Esophagus muscularis mucosa (tissue), 4 donors: Measurements from ENCODE around the gene PARD3B. TPM values are rescaled to one million over a fixed set of nuclear protein-coding genes. Genes with fewer than 3 reads are reported as not detected.

Experiments used
- DNase-seq: peaks from one replicate; pipeline ENCODE4 v3.0.0-alpha.2; 2017; ENCODE audit errors: extremely low spot score
- H3K27ac ChIP-seq, 4 donors: fragments of 200-600 bp; sonication (generic); replicated peaks in 1 of 4; 1 replicate in 3 of 4; 2 replicates in 1 of 4; pipeline ENCODE4 v1.5.1; 2016 to 2019; ENCODE audit warnings: mild to moderate bottlenecking in 1 of 4
- H3K27me3 ChIP-seq, 4 donors: fragments of 200-600 bp; sonication (generic); one replicate each; pipeline versions ENCODE4 v1.5.1 to v1.6.0; 2016 to 2019
- H3K36me3 ChIP-seq, 4 donors: fragments of 200-600 bp; sonication (generic); one replicate each; pipeline ENCODE4 v1.5.1; 2016 to 2019
- H3K4me1 ChIP-seq, 4 donors: fragments of 200-600 bp; sonication (generic); one replicate each; pipeline ENCODE4 v1.5.1; 2016 to 2019
- H3K4me3 ChIP-seq, 4 donors: fragments of 200-600 bp; sonication (generic); 1 replicate in 2 of 4; 2 replicates in 2 of 4; pipeline ENCODE4 v1.5.1; 2016 to 2019; ENCODE audit warnings: mild to moderate bottlenecking in 4 of 4, moderate library complexity in 1 of 4
- H3K9me3 ChIP-seq, 4 donors: fragments of 200-600 bp; sonication (generic); 1 replicate in 3 of 4; 2 replicates in 1 of 4; pipeline ENCODE4 v1.5.1; 2016 to 2019
- CTCF ChIP-seq, 3 experiments: fragments of 200-600 bp in 2 of 3; fragments of 450-650 bp in 1 of 3; sonication (generic) in 2 of 3; IDR thresholded peaks; one replicate each; pipeline ENCODE4 v1.5.1; 2017 to 2019; ENCODE audit warnings: antibody characterized with exemption in 3 of 3, mild to moderate bottlenecking in 2 of 3, moderate library complexity in 1 of 3
- EP300 ChIP-seq: sonication (generic); formaldehyde crosslinking; IDR thresholded peaks from one replicate; pipeline ENCODE4 v1.6.1; 2017; ENCODE audit warnings: antibody characterized with exemption
- POLR2A ChIP-seq: fragments of 450-650 bp; IDR thresholded peaks from one replicate; pipeline ENCODE4 v1.6.1; 2017; ENCODE audit warnings: antibody characterized with exemption, moderate library complexity, mild to moderate bottlenecking, low read depth
- POLR2AphosphoS5 ChIP-seq, 2 donors: sonication (generic); formaldehyde crosslinking; IDR thresholded peaks; one replicate each; pipeline ENCODE4 v1.6.1; 2017; ENCODE audit warnings: antibody characterized with exemption in 2 of 2
- WGBS: methylation state at CpG from one replicate; pipeline ENCODE4 v1.1.5; 2018; 5-methylcytosine and 5-hydroxymethylcytosine counted together
- intact Hi-C: fragments of 100-400 bp; cut with DNase I; formaldehyde crosslinking; loops from one replicate; pipeline ENCODE4 v1.15.1; 2023
- total RNA-seq, 4 donors: library from RNA; depleted of rRNA; stranded (reverse); fragments of >200 nt; gene quantifications; one replicate each; pipeline versions ENCODE4 v1.1.0 to v1.2.1, GENCODE V29; 2016

The PARD3B gene
- total RNA-seq, 4 donors from 2014 or later: 24.2 to 40.8 (median 32.5) TPM

DNA sequence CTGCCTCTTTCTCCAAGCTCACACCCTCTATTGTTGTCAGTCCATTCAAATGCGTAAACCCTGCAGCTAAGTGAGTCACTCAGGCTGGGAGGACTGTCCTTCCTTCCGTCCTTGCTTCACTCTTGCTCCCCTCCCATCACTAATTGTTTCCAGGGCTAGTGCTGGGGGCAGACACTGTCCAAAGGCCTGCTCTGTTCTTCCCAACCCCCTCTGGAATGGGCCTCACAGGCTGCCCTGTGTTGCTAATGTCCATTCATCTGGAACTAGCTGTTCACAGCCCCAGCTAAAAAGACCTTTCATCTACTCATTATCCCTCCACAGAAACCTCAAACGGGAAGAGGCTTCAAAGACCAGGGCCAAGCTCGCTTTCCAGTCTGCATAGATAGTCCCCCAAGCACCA lies 1105.2 kb downstream of the PARD3B start:
- TF ChIP-seq POLR2A (no peak), POLR2AphosphoS5 (IDR thresholded peaks at IDR 0.05) (no peak), CTCF (IDR thresholded peaks at IDR 0.05) (no peak), EP300 (no peak)
- Histone ChIP-seq H3K9me3 (no peaks in the 10 kb centered on the region), H3K4me3 (no peak overlapping the region), H3K4me1 (no peaks in the 10 kb centered on the region), H3K36me3 (no peaks in the 10 kb centered on the region), H3K27ac (no peak overlapping the region), H3K27me3 (no peaks in the 10 kb centered on the region)
- no peak for DNase-seq
- intact Hi-C loops: no loop called here
- WGBS: 85% methylated on average over 4 of the region's 4 CpGs

DNA sequence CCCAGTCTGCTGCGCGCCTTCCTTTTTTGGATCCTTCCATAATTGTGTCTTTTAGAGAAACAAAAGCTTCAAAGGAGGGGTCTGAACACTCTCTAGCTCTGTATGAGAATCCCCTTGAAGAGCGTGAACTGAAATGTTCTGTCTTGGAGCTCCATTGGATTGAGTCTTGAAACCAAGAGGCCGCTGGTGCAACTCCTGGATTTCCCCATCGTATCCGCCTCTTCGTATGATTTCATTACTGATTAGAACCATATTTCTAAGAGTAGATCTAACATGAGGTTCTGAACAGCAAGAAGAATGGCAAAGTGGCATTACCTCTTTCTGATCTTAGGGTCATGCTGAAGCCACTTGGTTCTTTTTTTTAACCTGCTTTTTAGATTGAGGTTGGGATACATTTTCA lies 1105.7 kb downstream of the PARD3B start:
- 99% methylated on average over 7 of the region's 7 CpGs for WGBS
- TF ChIP-seq POLR2AphosphoS5 (IDR thresholded peaks at IDR 0.05) (no peak), CTCF (IDR thresholded peaks at IDR 0.05) (no peak), EP300 (no peak), POLR2A (no peak)

GRCh38 chr2:205651719-205652118 lies 1106.4 kb downstream of the PARD3B start:
- Histone ChIP-seq H3K27ac (no peak overlapping the region), H3K9me3 (no peaks in the 10 kb centered on the region), H3K36me3 (no peaks in the 10 kb centered on the region), H3K4me3 (no peak overlapping the region), H3K27me3 (no peaks in the 10 kb centered on the region), H3K4me1 (peaks cover 0 to 5% (median 2%) of the 10 kb centered on the region in 4 donors)
- intact Hi-C loops: no loop called here
- 0% methylated on average over 1 of the region's 1 CpG for WGBS
- no peak for DNase-seq
- no peak for TF ChIP-seq CTCF (IDR thresholded peaks at IDR 0.05)
- TF ChIP-seq POLR2A: no peak
- TF ChIP-seq EP300: no peak
- TF ChIP-seq POLR2AphosphoS5 (IDR thresholded peaks at IDR 0.05): no peak

More for the DNA sequence above, 1105.7 kb downstream of the PARD3B start:
- Histone ChIP-seq H3K27ac (no peak overlapping the region), H3K36me3 (no peaks in the 10 kb centered on the region), H3K27me3 (no peaks in the 10 kb centered on the region), H3K4me3 (no peak overlapping the region), H3K9me3 (no peaks in the 10 kb centered on the region), H3K4me1 (no peaks in the 10 kb centered on the region)
- DNase-seq: no peak
- intact Hi-C loops: no loop called here

DNA sequence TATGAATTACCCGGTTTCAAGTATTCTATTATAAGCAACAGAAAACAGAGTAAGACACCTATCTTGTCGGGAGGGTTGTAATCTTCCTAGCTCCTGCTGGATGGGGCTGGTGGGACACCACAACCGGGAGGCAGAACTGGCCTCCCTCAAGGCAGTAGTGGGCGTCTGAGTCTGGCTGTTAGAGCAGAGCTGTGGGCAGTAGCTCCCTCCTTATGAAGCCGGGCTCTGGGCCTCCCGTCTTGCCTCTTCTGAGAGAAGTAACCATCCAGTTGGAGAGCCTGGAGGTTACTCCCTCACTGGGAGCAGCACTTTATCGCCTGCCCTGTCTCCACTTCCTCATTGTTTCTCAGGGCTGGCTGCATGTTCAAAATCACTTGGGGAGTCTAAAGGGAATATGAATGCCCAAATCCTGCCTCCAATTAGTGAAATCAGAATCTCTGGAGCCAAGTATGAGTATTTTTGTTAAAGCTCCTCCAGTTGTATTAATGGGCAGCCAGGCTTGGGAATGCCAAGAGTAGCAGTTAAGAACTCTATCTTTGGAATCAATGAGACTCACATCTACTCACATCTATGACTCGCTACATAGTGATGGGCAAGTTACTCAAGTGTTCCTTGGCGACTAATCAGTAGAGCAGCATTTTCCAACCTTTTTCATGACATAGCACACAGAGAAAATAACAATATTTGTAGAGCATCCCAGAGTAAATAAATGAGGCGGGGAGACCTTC lies 1109.8 kb downstream of the PARD3B start:
- Histone ChIP-seq H3K4me1 (peaks cover 0 to 19% (median 12%) of the 10 kb centered on the region in 4 donors), H3K4me3 (no peak overlapping the region), H3K27me3 (no peaks in the 10 kb centered on the region), H3K9me3 (no peaks in the 10 kb centered on the region), H3K27ac (no peak overlapping the region), H3K36me3 (no peaks in the 10 kb centered on the region)
- no peak for TF ChIP-seq POLR2AphosphoS5 (IDR thresholded peaks at IDR 0.05)
- TF ChIP-seq CTCF (IDR thresholded peaks at IDR 0.05): no peak
- TF ChIP-seq EP300: no peak
- TF ChIP-seq POLR2A: no peak
- intact Hi-C loops: no loop called here
- DNase-seq: peak; percentile 57
- 91% methylated on average over 8 of the region's 10 CpGs for WGBS
